A673 (cell line): ENCODE data around the gene SMIM36. TPM values are rescaled to one million over a fixed set of nuclear protein-coding genes. Genes with fewer than 3 reads are reported as not detected.
A peak's percentile ranks its signal among the peaks of the same experiment; 100 is the strongest.

ENCODE experiments used
- Bru-seq: library from RNA; stranded (reverse); fragments of 400-500 nt; gene quantifications from one replicate; lab custom pipeline; 2021; lab: Mats Ljungman, UMichigan
- BruChase-seq, 2 experiments: library from RNA; stranded (reverse); fragments of 400-500 nt; gene quantifications; one replicate each; lab custom pipeline; 2021; lab: Mats Ljungman, UMichigan
- BruUV-seq: library from RNA; stranded (reverse); fragments of 400-500 nt; replicated peaks from 2 replicates; lab custom pipeline; 2021; lab: Mats Ljungman, UMichigan
- CTCF ChIA-PET: fragments of 300-600 bp; sonication (Branson Sonifier 250); formaldehyde crosslinking; loops from one replicate; lab custom pipeline; 2022; ENCODE audit warnings: antibody characterized with exemption; lab: Charles Lee
- POLR2A ChIA-PET: fragments of 300-600 bp; sonication (Branson Sonifier 250); formaldehyde crosslinking; loops from one replicate; lab custom pipeline; 2022; ENCODE audit warnings: antibody characterized with exemption; ENCODE audit not compliant: low non-redundant PET; lab: Charles Lee
- DNase-seq: peaks from one replicate; pipeline ENCODE4 v3.0.0-alpha.2; 2015; ENCODE audit warnings: low spot score
- H3K27ac ChIP-seq: fragments of 200-600 bp; sonication (generic); 2 replicates; pipeline ENCODE4 v1.5.1; 2016; ENCODE audit warnings: mixed run types, low read depth, mild to moderate bottlenecking, mixed read lengths, antibody characterized with exemption, low read length; ENCODE audit not compliant: poor library complexity, severe bottlenecking
- H3K27me3 ChIP-seq: fragments of 200-600 bp; sonication (generic); replicated peaks from 2 replicates; pipeline ENCODE4 v1.6.1; 2017; ENCODE audit warnings: mixed run types, low read depth, mild to moderate bottlenecking, mixed read lengths, antibody characterized with exemption, low read length; ENCODE audit not compliant: insufficient read depth, poor library complexity
- H3K36me3 ChIP-seq: fragments of 200-600 bp; sonication (generic); 2 replicates; pipeline ENCODE4 v1.6.1; 2016; ENCODE audit warnings: mixed run types, mild to moderate bottlenecking, mixed read lengths, antibody characterized with exemption, low read length; ENCODE audit not compliant: insufficient read depth, poor library complexity, severe bottlenecking
- H3K4me1 ChIP-seq: fragments of 200-600 bp; sonication (generic); 2 replicates; pipeline ENCODE4 v1.6.1; 2017; ENCODE audit warnings: mixed run types, mild to moderate bottlenecking, mixed read lengths, antibody characterized with exemption, low read length; ENCODE audit not compliant: insufficient read depth, poor library complexity, severe bottlenecking
- H3K4me3 ChIP-seq: fragments of 200-600 bp; sonication (generic); 2 replicates; pipeline ENCODE4 v1.5.1; 2016; ENCODE audit warnings: low read depth, mixed run types, mild to moderate bottlenecking, mixed read lengths, low read length; ENCODE audit not compliant: poor library complexity, severe bottlenecking
- H3K9me3 ChIP-seq: fragments of 200-600 bp; sonication (generic); 2 replicates; pipeline ENCODE4 v1.6.1; 2016; ENCODE audit warnings: mixed run types, low read depth, mild to moderate bottlenecking, mixed read lengths, antibody characterized with exemption, low read length; ENCODE audit not compliant: poor library complexity, severe bottlenecking
- EZH2 ChIP-seq: fragments of 200-600 bp; sonication (generic); IDR thresholded peaks from 2 replicates; pipeline ENCODE4 v1.6.1; 2017; ENCODE audit warnings: borderline replicate concordance, low read depth, mild to moderate bottlenecking, mixed read lengths, antibody characterized with exemption, low read length; ENCODE audit not compliant: poor library complexity, severe bottlenecking
- intact Hi-C: fragments of 100-400 bp; cut with micrococcal nuclease; formaldehyde crosslinking; loops from one replicate; pipeline ENCODE4 v1.10.0; 2022; ENCODE audit not compliant: unreplicated experiment
- long read RNA-seq: library from polyadenylated mRNA; stranded (forward); transcript quantifications from one replicate; pipeline ENCODE4 v2.0.0, GENCODE V29; 2022
- total RNA-seq: library from RNA; stranded (reverse); gene quantifications from 2 replicates; pipeline ENCODE4 v1.2.3, GENCODE V29; 2021
- TF ChIP-seq, protein P1 (sequence below): fragments of 300-800, 200-600 bp; sonication (generic); conservative IDR thresholded peaks from 2 replicates; pipeline ENCODE4 v1.5.1; 2017; ENCODE audit warnings: low read depth, mild to moderate bottlenecking, antibody characterized with exemption, low read length, moderate library complexity, mixed read lengths

Gene SMIM36
- total RNA-seq (not detected in 2 replicates), Bru-seq, nascent RNA (percentile 7 among the genes with signal in this experiment), BruChase-seq, experiment 1, labeled RNA remaining after a 2-hour chase (percentile 1 among the genes with signal in this experiment), BruChase-seq, experiment 2, labeled RNA remaining after a 6-hour chase (percentile 10 among the genes with signal in this experiment)
- long read RNA-seq: 0 reads

GRCh38 chr17:55510986-55511721 is at the start of gene SMIM36:
Gene SMIM36, minus strand, starts transcription at chr17:55511452.
- Histone ChIP-seq H3K27me3 (no peaks in the 10 kb centered on the region), H3K4me1 (no peaks in the 10 kb centered on the region), H3K4me3 (no peak within 1 kb of the TSS), H3K36me3 (no peaks in the 10 kb centered on the region), H3K27ac (no peak within 1 kb of the TSS), H3K9me3 (no peaks in the 10 kb centered on the region)
- intact Hi-C loops: loop anchor here (5.0 kb wide), 1 partner anchor 519 kb away; no protein-coding TSS in a partner anchor
- POLR2A ChIA-PET: no interaction called here
- CTCF ChIA-PET: no interaction called here
- BruUV-seq: no TSS peak
- no peak for DNase-seq
- no peak for TF ChIP-seq EZH2
- TF ChIP-seq, protein P1, sequence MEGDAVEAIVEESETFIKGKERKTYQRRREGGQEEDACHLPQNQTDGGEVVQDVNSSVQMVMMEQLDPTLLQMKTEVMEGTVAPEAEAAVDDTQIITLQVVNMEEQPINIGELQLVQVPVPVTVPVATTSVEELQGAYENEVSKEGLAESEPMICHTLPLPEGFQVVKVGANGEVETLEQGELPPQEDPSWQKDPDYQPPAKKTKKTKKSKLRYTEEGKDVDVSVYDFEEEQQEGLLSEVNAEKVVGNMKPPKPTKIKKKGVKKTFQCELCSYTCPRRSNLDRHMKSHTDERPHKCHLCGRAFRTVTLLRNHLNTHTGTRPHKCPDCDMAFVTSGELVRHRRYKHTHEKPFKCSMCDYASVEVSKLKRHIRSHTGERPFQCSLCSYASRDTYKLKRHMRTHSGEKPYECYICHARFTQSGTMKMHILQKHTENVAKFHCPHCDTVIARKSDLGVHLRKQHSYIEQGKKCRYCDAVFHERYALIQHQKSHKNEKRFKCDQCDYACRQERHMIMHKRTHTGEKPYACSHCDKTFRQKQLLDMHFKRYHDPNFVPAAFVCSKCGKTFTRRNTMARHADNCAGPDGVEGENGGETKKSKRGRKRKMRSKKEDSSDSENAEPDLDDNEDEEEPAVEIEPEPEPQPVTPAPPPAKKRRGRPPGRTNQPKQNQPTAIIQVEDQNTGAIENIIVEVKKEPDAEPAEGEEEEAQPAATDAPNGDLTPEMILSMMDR: no peak

DNA sequence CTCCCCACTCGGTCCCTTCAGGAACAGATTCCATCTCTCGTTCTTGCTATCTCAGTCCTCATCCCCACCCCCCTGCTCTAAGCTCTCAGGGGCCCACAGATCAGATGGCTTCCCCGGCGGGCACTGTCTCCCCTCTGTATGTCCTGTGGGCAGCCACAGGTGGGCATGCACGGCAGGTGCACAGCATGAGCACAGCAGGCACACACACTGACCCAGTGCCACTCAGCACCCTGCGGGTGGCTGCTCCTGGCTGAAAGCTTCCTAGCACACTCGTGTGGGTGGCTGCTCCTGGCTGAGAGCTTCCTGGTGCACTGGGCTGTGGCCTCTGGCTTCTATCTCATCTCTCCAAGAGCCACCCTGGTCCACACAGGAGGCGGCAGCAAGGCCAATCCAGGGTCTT is 44.5 kb upstream of the SMIM36 start:
- Histone ChIP-seq H3K9me3 (no peaks in the 10 kb centered on the region), H3K4me1 (no peaks in the 10 kb centered on the region), H3K27me3 (peaks cover 4% of the 10 kb centered on the region), H3K27ac (no peak overlapping the region), H3K36me3 (no peaks in the 10 kb centered on the region), H3K4me3 (no peak overlapping the region)
- TF ChIP-seq, protein P1: no peak
- TF ChIP-seq EZH2: no peak
- BruUV-seq: no TSS peak
- intact Hi-C loops: no loop called here
- no peak for DNase-seq
- ChIA-PET CTCF (no interaction called here), POLR2A (interaction anchor here (0.6 kb wide), 1 partner anchor 23 kb away, joined by 8 read pairs; no protein-coding TSS in a partner anchor)

GRCh38 chr17:55549140-55549539 is 37.9 kb upstream of the SMIM36 start:
- H3K36me3 ChIP-seq: no peaks in the 10 kb centered on the region
- H3K9me3 ChIP-seq: no peaks in the 10 kb centered on the region
- BruUV-seq: no TSS peak
- DNase-seq: peak; percentile 75
- no peak overlapping the region for H3K27ac ChIP-seq
- ChIA-PET POLR2A (no interaction called here), CTCF (interaction anchor here (1.7 kb wide), 1 partner anchor 53 kb away, joined by 5 read pairs; no protein-coding TSS in a partner anchor)
- H3K4me3 ChIP-seq: no peak overlapping the region
- peaks cover 4% of the 10 kb centered on the region for H3K27me3 ChIP-seq
- intact Hi-C loops: loop anchor here (1.0 to 5.0 kb wide), 3 partner anchors 53 to 221 kb away; no protein-coding TSS in a partner anchor
- no peaks in the 10 kb centered on the region for H3K4me1 ChIP-seq
- TF ChIP-seq, protein P1: peak; percentile 77
- no peak for TF ChIP-seq EZH2
